ENCODE results near the gene STX2.

The STX2 gene

GRCh38 chr12:130799051-130799450 is 40.0 kb downstream of the STX2 start:
- peaks cover 49% of the 10 kb centered on the region for H3K36me3 Mint-ChIP-seq (ENCODE audit: low read depth)
- H3K4me3 Mint-ChIP-seq: no peak overlapping the region
- TF ChIP-seq, protein P1, sequence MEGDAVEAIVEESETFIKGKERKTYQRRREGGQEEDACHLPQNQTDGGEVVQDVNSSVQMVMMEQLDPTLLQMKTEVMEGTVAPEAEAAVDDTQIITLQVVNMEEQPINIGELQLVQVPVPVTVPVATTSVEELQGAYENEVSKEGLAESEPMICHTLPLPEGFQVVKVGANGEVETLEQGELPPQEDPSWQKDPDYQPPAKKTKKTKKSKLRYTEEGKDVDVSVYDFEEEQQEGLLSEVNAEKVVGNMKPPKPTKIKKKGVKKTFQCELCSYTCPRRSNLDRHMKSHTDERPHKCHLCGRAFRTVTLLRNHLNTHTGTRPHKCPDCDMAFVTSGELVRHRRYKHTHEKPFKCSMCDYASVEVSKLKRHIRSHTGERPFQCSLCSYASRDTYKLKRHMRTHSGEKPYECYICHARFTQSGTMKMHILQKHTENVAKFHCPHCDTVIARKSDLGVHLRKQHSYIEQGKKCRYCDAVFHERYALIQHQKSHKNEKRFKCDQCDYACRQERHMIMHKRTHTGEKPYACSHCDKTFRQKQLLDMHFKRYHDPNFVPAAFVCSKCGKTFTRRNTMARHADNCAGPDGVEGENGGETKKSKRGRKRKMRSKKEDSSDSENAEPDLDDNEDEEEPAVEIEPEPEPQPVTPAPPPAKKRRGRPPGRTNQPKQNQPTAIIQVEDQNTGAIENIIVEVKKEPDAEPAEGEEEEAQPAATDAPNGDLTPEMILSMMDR (IDR thresholded peaks at IDR 0.05; ENCODE audit: unreplicated experiment in 3 of 3): no peak
- no peaks in the 10 kb centered on the region for H3K4me1 Mint-ChIP-seq
- H3K27ac Mint-ChIP-seq: no peak overlapping the region
- H3K27me3 Mint-ChIP-seq (ENCODE audit: low read depth): no peaks in the 10 kb centered on the region
- no peaks in the 10 kb centered on the region for H3K9me3 Mint-ChIP-seq

GRCh38 chr12:130796985-130797686 is 41.9 kb downstream of the STX2 start:
- peaks cover 48% of the 10 kb centered on the region for H3K36me3 Mint-ChIP-seq (ENCODE audit: low read depth)
- TF ChIP-seq, protein P1 (IDR thresholded peaks at IDR 0.05; ENCODE audit: unreplicated experiment in 3 of 3): no peak
- no peak overlapping the region for H3K4me3 Mint-ChIP-seq
- no peaks in the 10 kb centered on the region for H3K27me3 Mint-ChIP-seq (ENCODE audit: low read depth)
- H3K4me1 Mint-ChIP-seq: no peaks in the 10 kb centered on the region
- no peaks in the 10 kb centered on the region for H3K9me3 Mint-ChIP-seq
- no peak overlapping the region for H3K27ac Mint-ChIP-seq

DNA sequence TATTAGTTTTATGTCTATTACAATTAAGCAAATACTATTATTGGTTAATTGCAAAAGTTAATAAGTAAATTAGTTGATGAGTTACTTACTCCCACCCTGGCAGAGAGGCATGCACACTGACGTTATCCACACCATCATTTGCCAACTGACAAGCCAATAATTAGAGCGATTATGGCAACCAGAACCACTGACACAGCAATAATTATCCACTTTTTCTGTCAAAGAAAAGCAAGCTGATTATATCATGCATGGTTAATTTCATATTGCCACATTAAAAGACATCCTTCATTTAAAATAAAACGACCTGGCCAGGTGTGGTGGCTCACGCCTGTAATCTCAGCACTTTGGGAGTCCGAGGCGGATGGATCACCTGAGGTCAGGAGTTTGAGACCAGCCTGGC is 43.1 kb downstream of the STX2 start:
- H3K27ac Mint-ChIP-seq: no peak overlapping the region
- H3K36me3 Mint-ChIP-seq (ENCODE audit: low read depth): peaks cover 48% of the 10 kb centered on the region
- H3K4me3 Mint-ChIP-seq: no peak overlapping the region
- H3K4me1 Mint-ChIP-seq: no peaks in the 10 kb centered on the region
- H3K9me3 Mint-ChIP-seq: no peaks in the 10 kb centered on the region
- H3K27me3 Mint-ChIP-seq (ENCODE audit: low read depth): no peaks in the 10 kb centered on the region
- TF ChIP-seq, protein P1 (IDR thresholded peaks at IDR 0.05; ENCODE audit: unreplicated experiment in 3 of 3): no peak

DNA sequence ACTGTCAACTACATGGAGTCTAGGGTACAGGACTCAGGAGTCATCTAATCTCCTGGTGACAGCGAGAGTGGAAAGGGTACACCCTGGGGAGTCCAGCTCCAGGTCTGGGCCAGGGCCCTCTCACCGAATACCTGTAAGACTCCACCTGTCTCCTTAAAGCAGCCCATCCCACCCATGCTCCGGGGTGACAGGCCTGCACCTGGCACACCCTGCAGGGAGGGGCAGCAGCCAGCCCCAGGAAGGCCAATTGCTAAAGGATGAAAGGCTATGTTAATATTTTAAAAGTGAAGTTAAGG is 45.5 kb downstream of the STX2 start:
- TF ChIP-seq, protein P1 (IDR thresholded peaks at IDR 0.05; ENCODE audit: unreplicated experiment in 3 of 3): no peak

GRCh38 chr12:130792821-130793553 is 46.1 kb downstream of the STX2 start:
- Mint-ChIP-seq H3K9me3 (no peaks in the 10 kb centered on the region), H3K36me3 (ENCODE audit: low read depth) (peaks cover 45% of the 10 kb centered on the region)
- TF ChIP-seq, protein P1 (IDR thresholded peaks at IDR 0.05; ENCODE audit: unreplicated experiment in 3 of 3): no peak

More for the DNA sequence above, 45.5 kb downstream of the STX2 start:
- H3K9me3 Mint-ChIP-seq: no peaks in the 10 kb centered on the region
- no peak overlapping the region for H3K4me3 Mint-ChIP-seq
- H3K4me1 Mint-ChIP-seq: peaks cover under 1% of the 10 kb centered on the region
- H3K27me3 Mint-ChIP-seq (ENCODE audit: low read depth): no peaks in the 10 kb centered on the region
- H3K27ac Mint-ChIP-seq: no peak overlapping the region
- H3K36me3 Mint-ChIP-seq (ENCODE audit: low read depth): peaks cover 42% of the 10 kb centered on the region

DNA sequence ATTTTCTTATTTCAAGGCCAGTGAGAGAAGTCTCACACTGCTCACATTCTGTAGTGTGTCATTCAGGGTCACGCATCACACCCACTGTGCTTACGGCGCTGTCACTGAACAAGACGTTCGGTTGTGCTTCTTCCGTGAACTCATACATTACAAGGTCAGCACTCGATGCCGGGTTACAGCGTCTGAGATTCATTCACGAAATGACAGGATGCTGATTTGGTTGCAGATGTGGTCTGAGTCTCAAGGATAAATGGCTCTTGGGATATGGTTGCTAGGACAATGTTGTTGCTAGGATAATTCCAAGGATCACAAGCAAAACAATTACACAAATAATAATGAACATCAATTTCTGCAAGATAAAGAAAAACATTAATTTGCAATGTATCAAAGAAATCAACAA is 47.4 kb downstream of the STX2 start:
- Mint-ChIP-seq H3K36me3 (ENCODE audit: low read depth) (peaks cover 43% of the 10 kb centered on the region), H3K4me3 (no peak overlapping the region), H3K4me1 (peaks cover 5% of the 10 kb centered on the region), H3K27me3 (ENCODE audit: low read depth) (no peaks in the 10 kb centered on the region), H3K27ac (no peak overlapping the region), H3K9me3 (peaks cover 2% of the 10 kb centered on the region)
- TF ChIP-seq, protein P1 (IDR thresholded peaks at IDR 0.05; ENCODE audit: unreplicated experiment in 3 of 3): no peak

More at GRCh38 chr12:130792821-130793553, 46.1 kb downstream of the STX2 start:
- H3K4me1 Mint-ChIP-seq: peaks cover 5% of the 10 kb centered on the region
- no peak overlapping the region for H3K4me3 Mint-ChIP-seq
- no peak overlapping the region for H3K27ac Mint-ChIP-seq
- H3K27me3 Mint-ChIP-seq (ENCODE audit: low read depth): no peaks in the 10 kb centered on the region
